Stimulated activated CD4-positive, alpha-beta T cell treated with anti-CD3 and anti-CD28 coated beads, Interleukin-4, amount 100 ng/mL, for 4 hours (primary cell): ENCODE measurements around the gene SNED1.

Experiments used
- DNase-seq, 2 experiments: peaks; one replicate each; pipeline ENCODE4 v3.0.0-alpha.2; 2020

The SNED1 gene

GRCh38 chr2:241007111-241007510 is 8.7 kb downstream of the SNED1 start:
- DNase-seq = no peak

DNA sequence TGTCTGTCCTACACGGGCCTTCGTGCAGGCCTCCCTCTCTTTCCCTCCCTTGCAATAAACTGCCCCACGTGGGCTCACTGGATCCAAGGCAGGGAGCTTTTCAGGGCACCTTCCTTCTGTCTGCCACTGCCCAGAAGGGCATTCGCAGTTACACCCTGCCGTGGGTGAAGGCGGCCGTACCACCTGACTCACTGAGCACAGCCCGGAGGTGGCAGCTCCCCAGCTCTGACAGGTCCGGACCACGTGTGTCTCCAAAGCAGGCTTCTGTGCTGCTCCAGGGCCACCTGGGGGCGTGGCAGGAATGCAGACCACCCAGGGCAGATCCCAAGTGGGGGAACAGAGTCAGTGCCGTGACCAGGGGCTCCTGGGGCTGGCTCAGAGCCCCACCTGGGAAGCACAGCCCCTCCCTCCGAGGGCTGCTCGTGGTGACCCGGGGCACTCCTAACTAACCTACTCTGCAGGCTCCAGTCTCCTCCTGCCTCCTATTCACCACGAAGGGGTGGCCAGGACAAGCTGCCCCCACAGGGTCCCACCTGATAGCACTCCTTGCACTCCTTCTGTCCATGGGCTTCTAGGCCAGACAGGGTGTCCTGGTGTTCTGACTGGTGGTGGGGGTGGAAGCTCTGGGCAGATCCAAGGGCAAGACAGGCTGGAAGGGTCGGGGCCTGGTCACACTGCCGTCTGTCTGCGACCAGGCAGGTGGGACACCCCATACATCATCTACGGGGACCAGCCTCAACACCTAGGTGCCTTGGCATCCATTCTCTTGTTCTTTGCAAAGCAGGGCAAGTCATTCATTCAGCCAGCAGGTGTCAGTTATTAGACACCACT is 9.7 kb downstream of the SNED1 start:
- DNase-seq = no peak

DNA sequence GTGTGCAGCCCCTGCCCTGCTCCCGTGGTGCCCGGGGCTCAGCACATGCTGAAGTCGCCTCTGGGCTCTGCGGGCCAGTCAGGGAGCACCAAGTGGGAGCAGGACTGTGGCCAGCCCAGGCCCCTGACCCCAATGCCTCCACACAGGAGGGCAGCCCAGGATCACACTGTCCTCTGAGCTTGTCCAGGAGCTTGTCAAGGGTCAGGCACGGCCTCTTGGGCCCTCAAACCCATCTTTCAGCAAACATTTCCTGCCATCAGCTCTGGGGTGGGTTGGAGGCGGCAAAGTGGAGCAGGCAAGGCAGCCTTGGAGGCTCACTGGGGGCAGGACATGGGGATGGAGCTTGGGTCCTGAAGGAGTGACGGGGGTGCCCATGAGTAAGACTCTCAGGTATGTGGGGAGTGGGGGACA is 10.3 kb downstream of the SNED1 start:
- no peak for DNase-seq

- DNase-seq = no peak
Measured at GRCh38 chr2:241009191-241009590, 10.8 kb downstream of the SNED1 start.

- DNase-seq = no peak
Measured at GRCh38 chr2:241009601-241010530, 11.4 kb downstream of the SNED1 start.

DNA sequence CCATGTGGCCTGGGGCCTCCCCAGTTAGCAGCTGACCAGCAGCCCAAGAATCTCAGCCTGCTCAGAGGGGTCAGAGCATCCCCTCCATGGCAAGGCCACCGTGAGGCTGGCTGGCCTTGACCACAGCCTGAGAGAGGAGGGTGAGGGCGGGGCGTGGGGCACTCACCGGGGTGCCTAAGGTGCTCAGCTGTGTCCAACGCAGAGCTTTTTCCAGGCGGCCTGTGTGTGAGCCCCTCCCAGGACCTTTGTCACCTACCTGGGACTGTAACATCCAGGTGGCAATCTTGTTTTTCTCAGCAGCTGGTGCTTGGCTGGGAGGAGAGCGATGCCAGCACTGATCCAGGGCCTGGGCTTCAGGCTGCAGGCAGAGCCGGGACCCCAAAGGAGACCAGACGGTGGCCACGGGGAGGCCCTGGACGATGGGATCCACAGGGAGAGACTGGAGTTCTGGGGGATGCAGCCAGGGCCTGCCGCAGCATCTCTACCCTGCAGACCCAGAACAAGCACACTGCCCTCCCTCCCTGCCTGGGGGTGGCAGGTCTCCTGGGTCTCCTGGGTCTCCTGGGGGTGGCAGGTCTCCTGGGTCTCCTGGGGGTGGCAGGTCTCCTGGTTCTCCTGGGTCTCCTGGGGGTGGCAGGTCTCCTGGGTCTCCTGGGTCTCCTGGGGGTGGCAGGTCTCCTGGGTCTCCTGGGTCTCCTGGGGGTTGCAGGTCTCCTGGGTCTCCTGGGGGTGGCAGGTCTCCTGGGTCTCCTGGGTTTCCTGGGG is 12.3 kb downstream of the SNED1 start:
- DNase-seq = no peak

DNA sequence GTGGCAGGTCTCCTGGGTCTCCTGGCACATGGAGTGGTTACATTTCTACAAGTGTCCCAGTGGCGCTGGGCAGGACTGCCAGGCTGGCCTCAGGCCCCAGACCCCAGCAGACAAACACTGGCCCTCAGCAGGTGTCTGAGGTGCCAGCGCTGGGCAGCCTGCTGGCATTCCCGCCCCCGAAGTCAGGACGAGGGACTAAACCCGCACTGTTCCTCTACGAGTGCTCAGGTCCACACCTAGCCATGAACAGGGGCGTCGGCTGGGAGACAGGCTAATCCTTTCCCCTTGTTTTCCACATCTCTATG is 12.8 kb downstream of the SNED1 start:
- no peak for DNase-seq

- no peak for DNase-seq
Measured at GRCh38 chr2:241011751-241012510, 13.5 kb downstream of the SNED1 start.

DNA sequence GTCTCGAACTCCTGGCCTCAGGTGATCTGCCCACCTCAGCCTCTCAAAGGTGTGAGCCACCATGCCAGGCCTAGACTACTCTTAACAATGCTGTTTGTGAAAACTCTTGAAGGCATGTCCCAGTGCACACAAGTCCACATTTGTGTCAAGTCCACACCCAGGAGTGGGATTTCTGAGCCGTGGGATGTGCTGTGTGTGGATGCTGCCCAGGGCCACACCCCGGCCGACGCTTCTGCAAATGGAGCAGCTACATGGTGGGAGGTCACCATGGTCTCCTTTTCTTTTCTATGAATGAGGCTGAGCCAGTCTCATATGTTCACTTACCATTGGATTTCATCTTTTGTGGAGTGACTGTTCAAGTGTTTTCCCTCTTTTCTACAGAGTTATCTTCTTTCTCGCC is 15.8 kb downstream of the SNED1 start:
- no peak for DNase-seq

DNA sequence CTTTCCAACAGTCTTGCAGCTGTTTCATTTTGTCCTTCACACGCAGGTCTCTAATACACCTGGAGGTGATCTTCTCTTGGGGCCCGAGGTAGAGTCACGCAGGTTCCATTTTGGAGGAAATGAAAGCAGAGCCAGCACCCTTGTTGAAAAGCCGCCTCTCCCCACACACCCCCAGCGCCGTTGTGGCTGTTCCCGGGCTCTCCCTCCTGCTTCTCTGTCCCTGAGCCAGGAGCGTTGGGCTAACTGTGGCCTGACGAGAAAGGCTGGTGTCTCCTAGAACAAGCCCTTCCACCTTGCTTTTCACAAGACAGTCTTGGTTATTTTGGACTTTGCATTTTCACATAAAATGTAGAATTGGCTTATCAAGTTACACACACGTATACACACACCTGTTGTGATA is 16.3 kb downstream of the SNED1 start:
- no peak for DNase-seq

DNA sequence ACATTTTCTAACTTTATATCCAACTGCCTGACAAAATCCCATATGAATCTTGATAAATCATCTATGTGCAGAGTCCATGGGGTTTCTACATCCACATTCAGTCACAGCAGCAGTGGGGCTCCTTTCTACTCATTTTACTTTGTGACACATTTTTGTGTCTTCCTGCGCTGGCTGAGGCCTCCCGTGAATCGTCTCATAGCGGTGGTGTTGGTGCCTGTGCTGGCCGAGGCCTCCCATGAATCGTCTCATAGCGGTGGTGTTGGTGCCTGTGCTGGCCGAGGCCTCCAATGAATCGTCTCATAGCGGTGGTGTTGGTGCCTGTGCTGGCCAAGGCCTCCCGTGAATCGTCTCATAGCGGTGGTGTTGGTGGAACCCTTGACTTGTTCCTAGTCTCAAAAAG is 17.0 kb downstream of the SNED1 start:
- DNase-seq = no peak

DNA sequence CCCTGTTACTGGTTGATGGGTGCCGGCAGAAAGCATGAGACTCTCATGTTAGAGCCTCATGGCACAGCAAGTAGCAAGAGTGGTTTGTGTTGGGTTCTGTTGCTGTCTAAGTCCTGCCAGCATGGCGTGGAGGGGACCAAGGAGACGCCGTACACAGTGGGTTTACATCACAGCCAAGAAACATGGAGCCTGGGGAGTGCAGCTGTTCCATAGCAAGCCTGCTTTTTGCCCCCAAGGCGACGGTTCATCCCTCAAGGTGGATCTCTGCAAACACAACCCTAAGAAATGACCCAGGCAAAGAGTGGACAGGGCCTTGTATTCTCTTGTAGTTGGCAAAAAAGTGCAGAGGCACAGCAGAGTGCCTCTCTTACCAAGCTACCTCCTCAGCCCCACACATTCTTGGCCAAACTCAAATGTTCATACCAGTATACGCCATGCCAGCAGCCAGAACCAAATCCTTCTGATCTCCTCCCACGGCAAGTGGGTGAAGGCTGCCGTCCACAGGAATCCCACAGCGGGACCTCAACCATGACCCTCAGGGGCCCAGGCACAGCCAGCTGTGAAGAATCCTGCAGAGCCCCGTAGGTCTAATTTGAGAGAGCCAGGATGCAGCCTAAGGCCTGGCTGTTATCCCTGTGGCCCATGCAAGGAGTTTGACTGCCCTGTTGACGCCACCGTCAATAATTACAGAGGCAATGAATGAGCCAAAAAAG is 19.0 kb downstream of the SNED1 start:
- DNase-seq = no peak

DNA sequence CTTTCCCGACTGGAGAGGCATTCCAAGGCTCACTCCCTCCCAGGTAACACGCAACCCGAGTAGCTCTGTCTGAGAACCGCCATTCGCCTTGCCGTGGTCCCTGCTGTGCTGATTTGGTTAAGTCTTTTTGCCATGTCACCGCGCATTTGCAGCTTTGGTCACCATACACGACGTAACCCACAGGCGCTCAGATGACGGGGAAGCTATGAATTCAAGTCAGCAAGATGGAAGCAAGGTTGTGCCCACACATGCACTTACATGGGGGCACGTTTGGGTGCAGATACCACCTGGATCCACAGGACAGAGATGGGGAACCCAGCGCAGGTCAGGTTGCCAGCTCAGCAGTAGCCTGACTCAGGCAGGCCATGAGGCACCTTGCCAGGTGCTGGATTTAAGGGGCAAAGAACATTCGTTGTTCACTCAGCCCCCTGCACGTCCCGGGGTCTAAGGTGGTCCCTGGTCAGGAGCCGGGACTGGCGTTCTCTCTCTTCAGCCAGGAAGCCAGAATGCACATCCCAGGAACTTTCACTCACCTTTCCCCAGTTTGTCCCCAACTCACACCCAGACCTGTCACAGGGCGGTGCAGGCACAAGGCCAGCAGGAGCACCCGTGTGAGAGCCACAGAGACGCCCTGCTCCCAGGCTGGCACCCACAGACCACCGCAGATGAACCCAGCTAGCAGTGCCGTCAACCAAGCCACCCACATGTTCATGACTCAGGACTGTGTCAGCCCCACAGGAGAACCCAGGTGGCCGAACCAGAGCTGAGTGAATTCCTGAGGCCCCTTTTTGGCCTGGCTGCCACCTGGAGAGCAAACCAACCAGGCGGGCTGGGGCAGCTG is 19.9 kb downstream of the SNED1 start:
- DNase-seq = no peak

- no peak for DNase-seq
Measured at GRCh38 chr2:241019441-241020139, 21.2 kb downstream of the SNED1 start.

DNA sequence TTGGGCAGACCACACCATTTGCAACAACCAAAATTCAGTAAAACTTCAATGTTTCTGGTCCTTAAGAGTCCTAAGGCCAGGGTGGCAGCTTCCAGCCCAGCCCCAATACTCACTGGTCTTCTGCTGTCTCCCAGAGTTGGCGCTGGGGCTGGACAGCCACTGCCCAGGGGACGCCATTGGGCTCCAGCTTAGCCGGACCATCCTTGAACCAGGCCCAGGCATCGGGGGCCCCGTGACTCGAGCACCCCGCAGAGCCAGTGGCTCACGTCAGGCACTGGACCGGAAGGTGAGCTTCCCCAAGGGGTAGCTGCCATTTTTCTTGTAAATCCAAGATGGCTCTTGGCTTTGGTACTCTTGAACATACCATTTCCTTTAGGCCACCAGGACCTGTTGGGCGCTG is 21.8 kb downstream of the SNED1 start:
- no peak for DNase-seq

- DNase-seq = no peak
Measured at GRCh38 chr2:241020629-241021190, 22.3 kb downstream of the SNED1 start.

DNA sequence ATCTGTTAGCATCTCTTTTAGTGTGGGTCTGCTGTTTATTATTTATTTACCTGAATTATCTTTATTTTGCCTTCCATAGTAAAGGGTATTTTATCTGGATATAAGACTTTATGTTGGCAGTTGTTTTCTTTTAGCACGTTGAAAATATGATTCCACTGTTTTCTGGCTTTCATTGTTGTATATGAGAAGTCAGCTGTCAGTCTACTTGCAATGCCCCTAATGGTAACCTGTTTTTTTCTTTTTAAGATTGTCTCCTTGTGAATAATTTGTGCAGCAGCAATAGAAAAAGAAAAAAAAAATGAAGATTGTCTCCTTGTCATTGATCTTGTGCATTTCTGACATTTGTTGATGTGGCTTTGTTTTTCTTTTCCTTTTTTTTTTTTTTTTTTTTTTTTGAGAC is 27.2 kb downstream of the SNED1 start:
- DNase-seq = no peak

DNA sequence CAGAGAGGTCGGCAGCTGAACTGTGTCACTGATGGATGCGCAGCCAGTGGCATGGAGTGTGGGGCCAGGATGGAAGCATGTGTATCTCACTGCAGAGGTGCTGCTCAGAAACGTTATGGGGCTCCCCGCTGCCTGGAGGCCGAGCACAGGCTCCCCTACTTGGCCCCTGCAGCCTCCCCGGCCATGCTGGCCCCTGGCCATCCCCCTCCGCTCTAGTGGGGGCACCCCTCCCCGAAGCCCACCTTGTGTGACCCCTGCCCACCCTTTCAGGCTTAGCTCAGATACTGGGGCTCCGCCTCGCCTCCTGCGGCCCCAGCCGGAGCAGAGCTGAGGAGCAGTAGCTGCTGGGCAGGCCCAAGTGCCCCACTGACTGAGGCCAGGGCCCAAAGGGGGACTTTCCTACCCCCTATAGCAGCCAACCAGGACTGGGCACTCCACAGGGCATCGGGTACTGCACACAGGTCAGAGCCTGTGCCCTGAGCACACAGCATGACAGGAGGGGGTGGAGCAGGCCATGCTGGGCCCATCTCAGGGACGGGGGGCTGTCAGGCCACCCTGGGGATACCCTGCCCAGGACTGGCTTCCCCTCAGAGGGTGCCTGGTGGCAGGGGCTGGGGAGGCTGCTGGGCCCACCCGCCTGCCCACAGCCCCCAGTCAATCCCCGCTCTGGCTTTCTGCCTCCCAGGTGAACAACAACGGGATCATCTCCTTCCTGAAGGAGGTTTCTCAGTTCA is 31.3 kb downstream of the SNED1 start:
- no peak for DNase-seq

- no peak for DNase-seq
Measured at GRCh38 chr2:241030333-241030680, 31.9 kb downstream of the SNED1 start.
